Endothelial cell of umbilical vein (primary cell): ENCODE data around the gene CHIC2. TPM values are rescaled to one million over a fixed set of nuclear protein-coding genes. Genes with fewer than 3 reads are reported as not detected.

Source experiments
- BruUV-seq: library from RNA; stranded (reverse); fragments of 400-500 nt; replicated peaks from 2 replicates; lab custom pipeline; 2021; lab: Mats Ljungman, UMichigan
- CTCF ChIA-PET: fragments of 300-600, 350-600 bp; sonication (Branson Sonifier 250); formaldehyde crosslinking; loops from one replicate; lab custom pipeline; 2021; ENCODE audit warnings: antibody characterized with exemption, inconsistent platforms; lab: Charles Lee
- POLR2A ChIA-PET: fragments of 300-600, 350-600 bp; sonication (Branson Sonifier 250); formaldehyde crosslinking; loops from one replicate; lab custom pipeline; 2021; ENCODE audit warnings: antibody characterized with exemption, inconsistent platforms; lab: Charles Lee
- DNase-seq: peaks from one replicate; pipeline ENCODE4 v3.0.0-alpha.2; 2011; ENCODE audit warnings: low read depth, low spot score
- FAIRE-seq: peaks from 2 replicates; lab custom pipeline; 2011; peaks lifted over from hg19 to GRCh38; lab: Jason Lieb, UNC
- H2AFZ ChIP-seq: 2 replicates; pipeline ENCODE4 v1.6.0; 2012; ENCODE audit warnings: low read depth, low read length, control low read depth, inconsistent platforms
- H3K27ac ChIP-seq: 2 replicates; pipeline ENCODE4 v1.5.1; 2011; ENCODE audit warnings: low read depth, mild to moderate bottlenecking, control low read depth, low read length, moderate library complexity; ENCODE audit not compliant: insufficient read depth
- H3K27me3 ChIP-seq, 2 experiments: 2 replicates each; pipeline versions ENCODE4 v1.6.0 to v1.6.1; 2011; ENCODE audit warnings: low read length in 2 of 2, mixed read lengths in 1 of 2; ENCODE audit not compliant: control insufficient read depth in 2 of 2, insufficient read depth in 2 of 2
- H3K36me3 ChIP-seq, 2 experiments: 2 replicates in 1 of 2; 3 replicates in 1 of 2; pipeline ENCODE4 v1.5.1; 2011; ENCODE audit warnings: low read length in 2 of 2, mild to moderate bottlenecking in 1 of 2, moderate library complexity in 1 of 2; ENCODE audit not compliant: control insufficient read depth in 2 of 2, insufficient read depth in 2 of 2; ENCODE audit errors: extremely low read depth in 1 of 2
- H3K4me1 ChIP-seq: 3 replicates; pipeline ENCODE4 v1.5.1; 2011; ENCODE audit warnings: mild to moderate bottlenecking, low read length; ENCODE audit not compliant: control insufficient read depth, insufficient read depth; ENCODE audit errors: extremely low read depth
- H3K4me2 ChIP-seq: 2 replicates; pipeline ENCODE4 v1.6.1; 2011; ENCODE audit warnings: low read length, control low read depth, mixed read lengths; ENCODE audit not compliant: insufficient read depth
- H3K4me3 ChIP-seq, 3 experiments: fragments of 200-600 bp in 1 of 3; sonication (generic), shearing (Covaris generic) in 1 of 3; replicated peaks in 1 of 3; 2 replicates each; pipeline ENCODE4 v1.5.1; 2011 to 2016; ENCODE audit warnings: control low read depth in 3 of 3, low read length in 3 of 3, mild to moderate bottlenecking in 2 of 3, inconsistent platforms in 1 of 3, low read depth in 1 of 3, moderate library complexity in 1 of 3; ENCODE audit not compliant: insufficient read depth in 1 of 3
- H3K79me2 ChIP-seq: 2 replicates; pipeline ENCODE4 v1.6.0; 2012; ENCODE audit warnings: low read length, inconsistent platforms; ENCODE audit not compliant: control insufficient read depth, insufficient read depth
- H3K9ac ChIP-seq: replicated peaks from 2 replicates; pipeline ENCODE3; 2011; ENCODE audit warnings: low read length, control low read depth; ENCODE audit not compliant: insufficient read depth; ENCODE audit errors: extremely low read depth
- H3K9me1 ChIP-seq: replicated peaks from 3 replicates; pipeline ENCODE4 v1.6.0; 2011; ENCODE audit warnings: mild to moderate bottlenecking, low read length; ENCODE audit not compliant: control insufficient read depth, insufficient read depth; ENCODE audit errors: extremely low read depth
- H3K9me3 ChIP-seq: replicated peaks from 2 replicates; pipeline ENCODE4 v1.5.1; 2012; ENCODE audit warnings: low read length, inconsistent platforms; ENCODE audit not compliant: control insufficient read depth, insufficient read depth
- H4K20me1 ChIP-seq: replicated peaks from 2 replicates; pipeline ENCODE3; 2011; ENCODE audit warnings: mild to moderate bottlenecking, low read length; ENCODE audit not compliant: control insufficient read depth, insufficient read depth; ENCODE audit errors: extremely low read depth
- EZH2 ChIP-seq: IDR thresholded peaks from 2 replicates; pipeline ENCODE4 v1.6.1; 2012; ENCODE audit warnings: borderline replicate concordance, low read depth, mild to moderate bottlenecking, moderate library complexity, low read length, inconsistent platforms; ENCODE audit not compliant: severe bottlenecking
- FOS ChIP-seq: IDR thresholded peaks from 2 replicates; pipeline ENCODE4 v1.6.1; 2011; ENCODE audit warnings: mild to moderate bottlenecking, low read length, moderate library complexity, borderline replicate concordance; ENCODE audit not compliant: insufficient read depth
- GATA2 ChIP-seq: IDR thresholded peaks from 2 replicates; pipeline ENCODE4 v1.7.0; 2011; ENCODE audit warnings: low read depth, mild to moderate bottlenecking, moderate library complexity, mixed read lengths, low read length; ENCODE audit not compliant: insufficient read length, insufficient read depth
- JUN ChIP-seq: IDR thresholded peaks from 2 replicates; pipeline ENCODE4 v1.6.1; 2011; ENCODE audit warnings: borderline replicate concordance, low read depth; ENCODE audit not compliant: insufficient read length, insufficient read depth
- MYC ChIP-seq: IDR thresholded peaks from one replicate; pipeline ENCODE4 v1.6.1; 2011; ENCODE audit warnings: mild to moderate bottlenecking, low read depth, low read length
- POLR2A ChIP-seq: IDR thresholded peaks from 2 replicates; pipeline ENCODE4 v1.6.1; 2012; ENCODE audit warnings: low read depth, mild to moderate bottlenecking, control low read depth, low read length
- POLR2AphosphoS5 ChIP-seq: IDR thresholded peaks from 2 replicates; pipeline ENCODE4 v1.6.1; 2012; ENCODE audit warnings: low read depth, mild to moderate bottlenecking, control low read depth, low read length, moderate library complexity; ENCODE audit not compliant: insufficient read depth
- dilution Hi-C: fragments of 300-500 bp; cut with MboI; formaldehyde crosslinking; loops from one replicate; pipeline ENCODE4 v1.15.0; 2019; ENCODE audit warnings: low sequenced_read_pairs; ENCODE audit not compliant: extremely low pct_ligation_motif_present
- intact Hi-C: fragments of 100-400 bp; cut with micrococcal nuclease; formaldehyde crosslinking; loops from one replicate; pipeline ENCODE4 v1.10.0; 2022
- polyA plus RNA-seq, 4 experiments: library from polyadenylated mRNA; depleted of rRNA in 3 of 4; stranded (reverse) in 3 of 4; unstranded in 1 of 4; fragments of >200 nt; gene quantifications; 2 replicates each; pipeline versions ENCODE4 v1.2.1 to v1.2.3, GENCODE V29; 2011 to 2012; ENCODE audit warnings: missing spikeins in 1 of 4
- total RNA-seq: library from RNA; stranded (reverse); gene quantifications from 2 replicates; pipeline ENCODE4 v1.2.3, GENCODE V29; 2021
- TF ChIP-seq, protein P1 (sequence below), 2 donors: IDR thresholded peaks; 1 replicate in 1 of 2; 2 replicates in 1 of 2; pipeline ENCODE4 v1.5.1; 2011; ENCODE audit warnings: low read length in 2 of 2, mild to moderate bottlenecking in 2 of 2, moderate library complexity in 2 of 2, control low read depth in 1 of 2, inconsistent platforms in 1 of 2, low read depth in 1 of 2; ENCODE audit not compliant: insufficient read depth in 1 of 2; ENCODE audit errors: extremely low read depth in 1 of 2
- TF ChIP-seq, protein P2 (sequence below): IDR thresholded peaks from 2 replicates; pipeline ENCODE4 v1.6.1; 2011; ENCODE audit not compliant: insufficient read depth, insufficient read length

Gene CHIC2
- total and polyA plus RNA-seq, 2 donors (not counting 3 experiments of a cell fraction or from before 2014, with no cell fraction given) = 27.4 to 43.3 TPM

DNA sequence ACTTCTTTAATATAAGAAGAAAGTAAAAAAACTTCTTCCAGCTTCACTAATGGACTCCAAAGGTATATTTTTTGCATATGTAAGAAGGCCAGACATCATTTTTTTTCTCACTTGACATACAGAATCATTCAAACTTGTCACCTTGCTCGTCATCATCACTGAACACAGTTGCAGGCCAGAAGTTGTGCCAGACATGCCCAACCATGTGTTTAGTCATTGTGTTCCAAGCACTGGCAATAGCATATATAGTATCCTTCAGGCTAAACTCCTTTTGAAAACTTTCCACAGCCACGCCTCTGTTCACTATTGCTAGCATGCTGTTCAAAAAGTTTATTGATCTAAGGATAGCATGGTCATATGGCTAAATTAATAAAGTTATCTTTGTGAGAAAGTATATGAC, 83.3 kb downstream of the CHIC2 start:
- ChIA-PET POLR2A (no interaction called here), CTCF (no interaction called here)
- no peak overlapping the region for H3K27ac ChIP-seq
- H3K27me3 ChIP-seq = no peaks in the 10 kb centered on the region
- no peaks in the 10 kb centered on the region for H3K9me1 ChIP-seq
- H3K4me1 ChIP-seq = peaks cover 7% of the 10 kb centered on the region
- no TSS peak for BruUV-seq
- dilution Hi-C loops = no loop called here
- TF ChIP-seq, protein P1, sequence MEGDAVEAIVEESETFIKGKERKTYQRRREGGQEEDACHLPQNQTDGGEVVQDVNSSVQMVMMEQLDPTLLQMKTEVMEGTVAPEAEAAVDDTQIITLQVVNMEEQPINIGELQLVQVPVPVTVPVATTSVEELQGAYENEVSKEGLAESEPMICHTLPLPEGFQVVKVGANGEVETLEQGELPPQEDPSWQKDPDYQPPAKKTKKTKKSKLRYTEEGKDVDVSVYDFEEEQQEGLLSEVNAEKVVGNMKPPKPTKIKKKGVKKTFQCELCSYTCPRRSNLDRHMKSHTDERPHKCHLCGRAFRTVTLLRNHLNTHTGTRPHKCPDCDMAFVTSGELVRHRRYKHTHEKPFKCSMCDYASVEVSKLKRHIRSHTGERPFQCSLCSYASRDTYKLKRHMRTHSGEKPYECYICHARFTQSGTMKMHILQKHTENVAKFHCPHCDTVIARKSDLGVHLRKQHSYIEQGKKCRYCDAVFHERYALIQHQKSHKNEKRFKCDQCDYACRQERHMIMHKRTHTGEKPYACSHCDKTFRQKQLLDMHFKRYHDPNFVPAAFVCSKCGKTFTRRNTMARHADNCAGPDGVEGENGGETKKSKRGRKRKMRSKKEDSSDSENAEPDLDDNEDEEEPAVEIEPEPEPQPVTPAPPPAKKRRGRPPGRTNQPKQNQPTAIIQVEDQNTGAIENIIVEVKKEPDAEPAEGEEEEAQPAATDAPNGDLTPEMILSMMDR (IDR thresholded peaks at IDR 0.05; ENCODE audit: extremely low read depth in 1 of 2, insufficient read depth in 1 of 2, low read depth in 1 of 2, low read length in 2 of 2) = no peak
- TF ChIP-seq MYC = no peak
- TF ChIP-seq, protein P2, sequence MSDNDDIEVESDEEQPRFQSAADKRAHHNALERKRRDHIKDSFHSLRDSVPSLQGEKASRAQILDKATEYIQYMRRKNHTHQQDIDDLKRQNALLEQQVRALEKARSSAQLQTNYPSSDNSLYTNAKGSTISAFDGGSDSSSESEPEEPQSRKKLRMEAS = no peak
- TF ChIP-seq POLR2AphosphoS5 = no peak
- TF ChIP-seq EZH2 = no peak
- no peak for TF ChIP-seq GATA2
- TF ChIP-seq FOS = no peak
- no peak for TF ChIP-seq POLR2A
- no peak for TF ChIP-seq JUN
- H3K9me3 ChIP-seq = no peaks in the 10 kb centered on the region
- H3K4me2 ChIP-seq = no peak overlapping the region
- no peak overlapping the region for H3K9ac ChIP-seq
- no peak overlapping the region for H3K4me3 ChIP-seq
- no peaks in the 10 kb centered on the region for H3K36me3 ChIP-seq
- no peak for FAIRE-seq
- H2AFZ ChIP-seq = no peak overlapping the region
- DNase-seq = no peak
- no peaks in the 10 kb centered on the region for H4K20me1 ChIP-seq
- H3K79me2 ChIP-seq = no peaks in the 10 kb centered on the region
- intact Hi-C loops = no loop called here
